GM12875 (cell line): Measurements from ENCODE around the gene SVIL.

ENCODE experiments used
- H3K4me3 ChIP-seq: one replicate; pipeline ENCODE4 v1.5.1; 2011; ENCODE audit warnings: low read depth, low read length, control low read depth
- TF ChIP-seq, protein P1 (sequence below): IDR thresholded peaks from 2 replicates; pipeline ENCODE4 v1.5.1; 2011; ENCODE audit warnings: low read depth, mild to moderate bottlenecking, control low read depth, inconsistent platforms, low read length, moderate library complexity, borderline replicate concordance; ENCODE audit not compliant: insufficient read depth

Gene SVIL, protein sequence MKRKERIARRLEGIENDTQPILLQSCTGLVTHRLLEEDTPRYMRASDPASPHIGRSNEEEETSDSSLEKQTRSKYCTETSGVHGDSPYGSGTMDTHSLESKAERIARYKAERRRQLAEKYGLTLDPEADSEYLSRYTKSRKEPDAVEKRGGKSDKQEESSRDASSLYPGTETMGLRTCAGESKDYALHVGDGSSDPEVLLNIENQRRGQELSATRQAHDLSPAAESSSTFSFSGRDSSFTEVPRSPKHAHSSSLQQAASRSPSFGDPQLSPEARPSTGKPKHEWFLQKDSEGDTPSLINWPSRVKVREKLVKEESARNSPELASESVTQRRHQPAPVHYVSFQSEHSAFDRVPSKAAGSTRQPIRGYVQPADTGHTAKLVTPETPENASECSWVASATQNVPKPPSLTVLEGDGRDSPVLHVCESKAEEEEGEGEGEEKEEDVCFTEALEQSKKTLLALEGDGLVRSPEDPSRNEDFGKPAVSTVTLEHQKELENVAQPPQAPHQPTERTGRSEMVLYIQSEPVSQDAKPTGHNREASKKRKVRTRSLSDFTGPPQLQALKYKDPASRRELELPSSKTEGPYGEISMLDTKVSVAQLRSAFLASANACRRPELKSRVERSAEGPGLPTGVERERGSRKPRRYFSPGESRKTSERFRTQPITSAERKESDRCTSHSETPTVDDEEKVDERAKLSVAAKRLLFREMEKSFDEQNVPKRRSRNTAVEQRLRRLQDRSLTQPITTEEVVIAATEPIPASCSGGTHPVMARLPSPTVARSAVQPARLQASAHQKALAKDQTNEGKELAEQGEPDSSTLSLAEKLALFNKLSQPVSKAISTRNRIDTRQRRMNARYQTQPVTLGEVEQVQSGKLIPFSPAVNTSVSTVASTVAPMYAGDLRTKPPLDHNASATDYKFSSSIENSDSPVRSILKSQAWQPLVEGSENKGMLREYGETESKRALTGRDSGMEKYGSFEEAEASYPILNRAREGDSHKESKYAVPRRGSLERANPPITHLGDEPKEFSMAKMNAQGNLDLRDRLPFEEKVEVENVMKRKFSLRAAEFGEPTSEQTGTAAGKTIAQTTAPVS (N-terminal part only)

DNA sequence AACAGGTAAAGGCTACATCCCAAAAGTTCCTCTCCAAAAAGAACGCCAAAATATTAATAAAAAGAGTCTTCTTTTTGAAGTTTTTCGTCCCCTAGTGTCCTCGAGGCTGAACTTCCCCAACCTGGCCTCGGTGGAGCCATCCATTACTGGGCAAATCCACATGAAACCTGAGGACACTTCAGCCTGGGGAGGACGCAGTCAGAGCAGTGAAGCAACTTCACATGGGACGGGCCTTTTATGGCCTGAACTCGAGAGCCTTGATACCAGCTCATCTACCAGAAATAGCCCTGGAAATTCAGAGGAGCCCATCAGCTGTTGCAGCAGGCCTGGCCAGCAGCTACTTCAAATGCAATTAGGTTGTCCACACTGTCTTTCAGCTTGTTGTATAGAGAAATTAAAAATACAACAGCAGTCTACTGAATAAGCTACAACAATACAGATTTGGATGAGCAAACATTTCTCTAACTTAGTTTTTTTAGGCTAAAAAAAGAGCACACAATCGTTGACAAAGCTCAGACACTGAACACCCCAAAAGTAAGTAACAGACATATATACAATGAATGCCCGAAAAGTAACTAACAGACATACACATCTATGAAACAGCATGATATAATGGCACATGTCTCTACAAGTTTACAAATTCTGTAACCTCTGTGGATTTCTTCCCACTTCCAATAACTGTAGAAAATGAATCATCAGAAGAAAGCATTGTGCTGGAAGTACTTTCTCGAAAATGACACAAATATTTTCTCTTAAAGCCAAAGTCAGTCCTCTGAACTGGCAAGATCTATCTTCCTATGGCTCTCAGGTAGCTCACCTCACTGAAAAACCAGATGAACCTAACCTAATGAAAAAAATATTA lies at the start of gene SVIL:
Gene SVIL (minus strand): TSS at position 208 of the 862 bp plus-strand sequence. CDS start 79,913 bp downstream, outside the sequence.
- TF ChIP-seq, protein P1, sequence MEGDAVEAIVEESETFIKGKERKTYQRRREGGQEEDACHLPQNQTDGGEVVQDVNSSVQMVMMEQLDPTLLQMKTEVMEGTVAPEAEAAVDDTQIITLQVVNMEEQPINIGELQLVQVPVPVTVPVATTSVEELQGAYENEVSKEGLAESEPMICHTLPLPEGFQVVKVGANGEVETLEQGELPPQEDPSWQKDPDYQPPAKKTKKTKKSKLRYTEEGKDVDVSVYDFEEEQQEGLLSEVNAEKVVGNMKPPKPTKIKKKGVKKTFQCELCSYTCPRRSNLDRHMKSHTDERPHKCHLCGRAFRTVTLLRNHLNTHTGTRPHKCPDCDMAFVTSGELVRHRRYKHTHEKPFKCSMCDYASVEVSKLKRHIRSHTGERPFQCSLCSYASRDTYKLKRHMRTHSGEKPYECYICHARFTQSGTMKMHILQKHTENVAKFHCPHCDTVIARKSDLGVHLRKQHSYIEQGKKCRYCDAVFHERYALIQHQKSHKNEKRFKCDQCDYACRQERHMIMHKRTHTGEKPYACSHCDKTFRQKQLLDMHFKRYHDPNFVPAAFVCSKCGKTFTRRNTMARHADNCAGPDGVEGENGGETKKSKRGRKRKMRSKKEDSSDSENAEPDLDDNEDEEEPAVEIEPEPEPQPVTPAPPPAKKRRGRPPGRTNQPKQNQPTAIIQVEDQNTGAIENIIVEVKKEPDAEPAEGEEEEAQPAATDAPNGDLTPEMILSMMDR = no peak
- H3K4me3 ChIP-seq = no peak within 1 kb of the TSS

DNA sequence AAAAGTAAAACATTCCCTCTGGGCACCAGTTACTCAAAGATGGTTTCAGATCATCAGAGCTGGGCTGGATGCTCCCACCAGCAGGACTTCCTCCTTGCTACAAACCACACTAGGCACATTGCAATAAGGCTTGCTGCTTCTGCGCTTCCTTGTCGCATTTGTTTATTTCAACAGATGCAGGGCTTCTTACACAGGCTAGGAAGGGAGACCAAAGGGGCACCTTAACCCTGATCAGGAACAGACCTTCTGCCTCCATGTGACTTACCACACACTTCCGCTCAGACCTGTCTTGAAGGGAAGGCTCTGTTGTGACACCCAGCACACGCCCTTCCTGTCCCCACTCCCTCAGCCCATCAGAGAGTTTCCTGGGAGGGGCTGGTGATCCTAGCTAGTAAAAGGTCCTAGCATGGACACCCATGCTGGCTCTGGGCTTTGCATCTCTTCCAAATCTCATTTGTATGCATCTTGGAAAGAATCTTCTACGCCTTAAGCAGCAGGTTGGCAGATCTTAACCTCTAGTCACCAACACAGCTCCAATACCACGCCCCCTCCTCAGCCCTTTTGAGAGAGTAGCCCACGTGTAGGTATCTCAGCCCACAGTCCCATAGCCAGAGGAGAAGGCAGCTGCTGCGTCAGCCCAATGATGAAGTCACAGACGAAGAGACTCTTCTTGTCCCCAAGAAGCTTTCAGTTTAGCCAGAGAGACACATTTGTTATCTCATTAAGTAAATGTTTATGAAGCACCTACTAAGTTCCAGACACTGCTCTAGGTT lies 47.1 kb upstream of the SVIL start:
- H3K4me3 ChIP-seq = no peak overlapping the region

DNA sequence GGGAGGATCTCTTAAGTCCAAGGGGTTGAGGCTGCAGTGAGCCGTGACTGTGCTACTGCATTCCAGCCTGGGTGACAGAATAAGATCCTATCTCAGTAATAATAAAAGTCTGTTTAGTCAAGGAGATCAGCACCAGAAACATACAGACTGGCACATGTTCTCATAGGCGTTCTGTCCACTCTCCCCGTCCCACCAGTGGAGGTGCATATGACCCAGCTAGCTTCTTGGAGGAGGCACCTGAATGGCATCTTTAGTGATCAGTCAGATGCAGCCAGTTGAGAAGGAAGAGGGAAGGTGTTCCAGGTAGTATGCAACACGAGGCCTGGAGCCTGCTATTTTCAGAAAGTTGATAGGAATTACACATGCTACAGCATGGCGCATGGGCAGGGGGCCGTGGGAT lies 45.3 kb upstream of the SVIL start:
- H3K4me3 ChIP-seq = no peak overlapping the region
- TF ChIP-seq, protein P1 = no peak

More for the DNA sequence above, 47.1 kb upstream of the SVIL start:
- TF ChIP-seq, protein P1 = no peak

DNA sequence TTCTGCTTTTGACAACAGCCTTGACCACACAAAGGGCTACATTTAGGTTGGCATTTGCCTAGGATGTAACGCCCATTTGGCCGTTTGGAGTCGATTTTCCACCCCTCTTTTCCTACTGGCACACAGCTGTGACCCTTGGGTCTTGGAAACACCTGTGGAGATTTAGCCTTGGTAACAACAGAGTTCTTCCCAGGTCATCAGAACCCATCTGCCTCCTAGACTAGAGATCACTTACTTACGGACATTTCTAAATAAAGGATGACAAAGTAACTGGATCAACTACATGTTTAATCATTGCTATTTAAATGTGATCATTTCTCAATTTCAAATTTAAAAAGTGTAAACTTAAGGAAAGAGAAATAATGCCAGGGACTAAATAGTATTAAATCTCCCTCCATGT lies 42.0 kb upstream of the SVIL start:
- TF ChIP-seq, protein P1 = no peak
- no peak overlapping the region for H3K4me3 ChIP-seq

DNA sequence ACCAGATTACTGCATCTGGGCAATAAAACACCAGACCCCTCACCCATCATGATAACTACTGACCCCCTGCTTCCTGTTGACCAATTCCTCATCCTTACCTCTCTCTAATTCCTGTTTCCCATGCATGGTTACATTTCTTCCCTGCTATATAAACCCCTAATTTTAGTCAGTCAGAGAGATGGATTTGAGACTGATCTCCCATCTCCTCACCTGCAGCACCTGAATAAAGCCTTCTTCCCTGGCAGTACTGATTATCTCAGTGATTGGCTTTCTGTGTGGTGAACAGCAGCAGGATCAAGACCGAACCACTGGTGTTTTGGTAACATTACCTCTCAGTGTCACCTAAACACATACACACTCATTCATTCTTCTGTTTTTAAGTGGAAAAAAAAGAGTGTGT lies 41.2 kb upstream of the SVIL start:
- TF ChIP-seq, protein P1 = no peak
- no peak overlapping the region for H3K4me3 ChIP-seq

DNA sequence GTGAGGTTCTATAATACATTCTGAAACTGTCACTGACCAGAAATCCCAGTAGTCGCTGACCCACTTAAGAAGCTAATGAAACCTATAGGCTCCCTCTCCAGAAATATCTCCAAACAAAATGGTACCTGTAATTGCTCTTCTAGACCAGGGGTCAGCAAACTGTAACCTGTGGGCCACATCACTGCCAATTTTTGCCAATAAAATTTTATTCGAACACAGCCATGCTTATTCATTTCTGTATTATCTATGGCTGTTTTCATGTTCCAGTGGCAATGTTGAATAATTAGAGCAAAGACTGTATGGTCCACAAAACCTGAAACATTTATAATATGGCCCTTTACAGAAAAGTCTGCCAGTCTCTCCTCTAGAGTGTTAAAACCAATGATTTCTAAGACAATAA lies 37.2 kb upstream of the SVIL start:
- no peak overlapping the region for H3K4me3 ChIP-seq
- TF ChIP-seq, protein P1 = no peak
